WTC11 (cell line): Measurements from ENCODE around the gene ATP6AP1. TPM values are rescaled to one million over a fixed set of nuclear protein-coding genes. Genes with fewer than 3 reads are reported as not detected.

Source experiments
- ATAC-seq: fragments of 200-7000 bp; cut with Tn5 transposase; 2 replicates; pipeline ENCODE4 v1.10.0; 2021; ENCODE audit warnings: mild to moderate bottlenecking, moderate library complexity
- CTCF ChIA-PET: fragments of 300-600 bp; sonication (Branson Sonifier 250); formaldehyde crosslinking; loops from one replicate; lab custom pipeline; 2021; ENCODE audit warnings: antibody characterized with exemption; lab: Charles Lee
- POLR2A ChIA-PET: fragments of 350-600 bp; sonication (Branson Sonifier 250); formaldehyde crosslinking; loops from one replicate; lab custom pipeline; 2021; ENCODE audit warnings: antibody characterized with exemption; lab: Charles Lee
- DNase-seq: peaks from one replicate; pipeline ENCODE4 v3.0.0; 2021; ENCODE audit warnings: low spot score
- H3K27ac Mint-ChIP-seq: 2 replicates; pipeline ENCODE4 v1.8.0; 2021; ENCODE audit warnings: mixed read lengths
- H3K27me3 Mint-ChIP-seq: 2 replicates; pipeline ENCODE4 v1.8.0; 2021; ENCODE audit warnings: low read depth, mild to moderate bottlenecking, moderate library complexity, mixed read lengths
- H3K36me3 Mint-ChIP-seq: 2 replicates; pipeline ENCODE4 v1.8.0; 2021; ENCODE audit warnings: mixed read lengths
- H3K4me1 Mint-ChIP-seq: 2 replicates; pipeline ENCODE4 v1.8.0; 2022; ENCODE audit warnings: mixed read lengths
- H3K4me3 Mint-ChIP-seq: 2 replicates; pipeline ENCODE4 v1.8.0; 2021; ENCODE audit warnings: mild to moderate bottlenecking, moderate library complexity, mixed read lengths
- H3K9me3 Mint-ChIP-seq: 2 replicates; pipeline ENCODE4 v1.8.0; 2021; ENCODE audit warnings: mixed read lengths
- FOXJ3 ChIP-seq: sonication (generic); formaldehyde crosslinking; IDR thresholded peaks from 2 replicates; pipeline ENCODE4 v1.9.0; 2021; ENCODE audit warnings: missing genetic modification reagents, mild to moderate bottlenecking, borderline replicate concordance
- FOXK1 ChIP-seq: sonication (generic); formaldehyde crosslinking; IDR thresholded peaks from 2 replicates; pipeline ENCODE4 v1.8.0; 2022; ENCODE audit warnings: mild to moderate bottlenecking, moderate library complexity, missing genetic modification reagents
- MYBL2 ChIP-seq: sonication (generic); formaldehyde crosslinking; IDR thresholded peaks from 2 replicates; pipeline ENCODE4 v1.8.1; 2023; ENCODE audit warnings: mild to moderate bottlenecking, moderate library complexity, missing genetic modification reagents
- NFYB ChIP-seq: sonication (generic); formaldehyde crosslinking; conservative IDR thresholded peaks from 2 replicates; pipeline ENCODE4 v1.8.0; 2022; ENCODE audit warnings: low read depth, missing genetic modification reagents
- TEAD1 ChIP-seq: sonication (generic); formaldehyde crosslinking; IDR thresholded peaks from 2 replicates; pipeline ENCODE4 v1.8.0; 2022; ENCODE audit warnings: mild to moderate bottlenecking, missing genetic modification reagents
- ZBTB21 ChIP-seq: sonication (generic); formaldehyde crosslinking; IDR thresholded peaks from 2 replicates; pipeline ENCODE4 v1.8.1; 2023; ENCODE audit warnings: mild to moderate bottlenecking, missing genetic modification reagents, borderline replicate concordance
- ZNF232 ChIP-seq: sonication (generic); formaldehyde crosslinking; IDR thresholded peaks from 2 replicates; pipeline ENCODE4 v1.8.0; 2022; ENCODE audit warnings: mild to moderate bottlenecking, missing genetic modification reagents
- ZNF263 ChIP-seq: sonication (generic); formaldehyde crosslinking; IDR thresholded peaks from 2 replicates; pipeline ENCODE4 v1.8.1; 2022; ENCODE audit warnings: low read depth, mild to moderate bottlenecking, moderate library complexity, missing genetic modification reagents
- total RNA-seq: library from RNA; stranded (reverse); gene quantifications from 3 replicates; pipeline ENCODE4 v1.2.3, GENCODE V29; 2021
- TF ChIP-seq, protein P1 (sequence below): fragments of 250-450 bp; sonication (Bioruptor Pico); IDR thresholded peaks from 2 replicates; pipeline ENCODE4 v1.9.0; 2021; ENCODE audit warnings: mild to moderate bottlenecking, borderline replicate concordance
- TF ChIP-seq, protein P2 (sequence below): sonication (generic); formaldehyde crosslinking; IDR thresholded peaks from 2 replicates; pipeline ENCODE4 v1.8.0; 2023; ENCODE audit warnings: missing genetic modification reagents
- TF ChIP-seq, protein P3 (sequence below): sonication (generic); formaldehyde crosslinking; conservative IDR thresholded peaks from 2 replicates; pipeline ENCODE4 v1.8.1; 2023; ENCODE audit warnings: mild to moderate bottlenecking, low read depth, missing genetic modification reagents, moderate library complexity
- TF ChIP-seq, protein P4 (sequence below): fragments of 250-450 bp; sonication (Bioruptor Pico); IDR thresholded peaks from 2 replicates; pipeline ENCODE4 v1.9.0; 2021; ENCODE audit warnings: mild to moderate bottlenecking
- TF ChIP-seq, protein P5 (sequence below): fragments of 250-450 bp; sonication (Bioruptor Pico); IDR thresholded peaks from 2 replicates; pipeline ENCODE4 v2.1.2; 2022; ENCODE audit warnings: mild to moderate bottlenecking, moderate library complexity
- TF ChIP-seq, protein P6 (sequence below): sonication (generic); formaldehyde crosslinking; IDR thresholded peaks from 2 replicates; pipeline ENCODE4 v1.8.1; 2023; ENCODE audit warnings: mild to moderate bottlenecking, missing genetic modification reagents, moderate library complexity
- TF ChIP-seq, protein P7 (sequence below): sonication (generic); formaldehyde crosslinking; IDR thresholded peaks from 2 replicates; pipeline ENCODE4 v1.8.1; 2022; ENCODE audit warnings: mild to moderate bottlenecking, moderate library complexity, missing genetic modification reagents
- TF ChIP-seq, protein P8 (sequence below): sonication (generic); formaldehyde crosslinking; IDR thresholded peaks from 2 replicates; pipeline ENCODE4 v1.8.1; 2022; ENCODE audit warnings: missing genetic modification reagents, borderline replicate concordance

ATP6AP1 gene
- total RNA-seq, 1 experiment from 2014 or later = 43.9 TPM

DNA sequence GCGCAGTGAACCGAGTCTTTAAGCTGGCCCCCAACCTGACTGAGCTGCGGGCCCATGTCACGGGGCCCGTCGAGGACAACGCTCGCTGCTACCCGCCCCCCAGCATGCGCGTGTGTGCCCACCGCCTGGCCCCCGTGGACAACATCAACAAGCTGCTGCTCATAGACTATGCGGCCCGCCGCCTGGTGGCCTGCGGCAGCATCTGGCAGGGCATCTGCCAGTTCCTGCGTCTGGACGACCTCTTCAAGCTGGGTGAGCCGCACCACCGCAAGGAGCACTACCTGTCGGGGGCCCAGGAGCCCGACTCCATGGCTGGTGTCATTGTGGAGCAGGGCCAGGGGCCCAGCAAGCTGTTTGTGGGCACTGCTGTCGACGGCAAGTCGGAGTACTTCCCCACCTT, 31.8 kb downstream of the ATP6AP1 start (continued):
- TF ChIP-seq NFYB (CRISPR knock-in tag) = no peak
- TF ChIP-seq, protein P1, sequence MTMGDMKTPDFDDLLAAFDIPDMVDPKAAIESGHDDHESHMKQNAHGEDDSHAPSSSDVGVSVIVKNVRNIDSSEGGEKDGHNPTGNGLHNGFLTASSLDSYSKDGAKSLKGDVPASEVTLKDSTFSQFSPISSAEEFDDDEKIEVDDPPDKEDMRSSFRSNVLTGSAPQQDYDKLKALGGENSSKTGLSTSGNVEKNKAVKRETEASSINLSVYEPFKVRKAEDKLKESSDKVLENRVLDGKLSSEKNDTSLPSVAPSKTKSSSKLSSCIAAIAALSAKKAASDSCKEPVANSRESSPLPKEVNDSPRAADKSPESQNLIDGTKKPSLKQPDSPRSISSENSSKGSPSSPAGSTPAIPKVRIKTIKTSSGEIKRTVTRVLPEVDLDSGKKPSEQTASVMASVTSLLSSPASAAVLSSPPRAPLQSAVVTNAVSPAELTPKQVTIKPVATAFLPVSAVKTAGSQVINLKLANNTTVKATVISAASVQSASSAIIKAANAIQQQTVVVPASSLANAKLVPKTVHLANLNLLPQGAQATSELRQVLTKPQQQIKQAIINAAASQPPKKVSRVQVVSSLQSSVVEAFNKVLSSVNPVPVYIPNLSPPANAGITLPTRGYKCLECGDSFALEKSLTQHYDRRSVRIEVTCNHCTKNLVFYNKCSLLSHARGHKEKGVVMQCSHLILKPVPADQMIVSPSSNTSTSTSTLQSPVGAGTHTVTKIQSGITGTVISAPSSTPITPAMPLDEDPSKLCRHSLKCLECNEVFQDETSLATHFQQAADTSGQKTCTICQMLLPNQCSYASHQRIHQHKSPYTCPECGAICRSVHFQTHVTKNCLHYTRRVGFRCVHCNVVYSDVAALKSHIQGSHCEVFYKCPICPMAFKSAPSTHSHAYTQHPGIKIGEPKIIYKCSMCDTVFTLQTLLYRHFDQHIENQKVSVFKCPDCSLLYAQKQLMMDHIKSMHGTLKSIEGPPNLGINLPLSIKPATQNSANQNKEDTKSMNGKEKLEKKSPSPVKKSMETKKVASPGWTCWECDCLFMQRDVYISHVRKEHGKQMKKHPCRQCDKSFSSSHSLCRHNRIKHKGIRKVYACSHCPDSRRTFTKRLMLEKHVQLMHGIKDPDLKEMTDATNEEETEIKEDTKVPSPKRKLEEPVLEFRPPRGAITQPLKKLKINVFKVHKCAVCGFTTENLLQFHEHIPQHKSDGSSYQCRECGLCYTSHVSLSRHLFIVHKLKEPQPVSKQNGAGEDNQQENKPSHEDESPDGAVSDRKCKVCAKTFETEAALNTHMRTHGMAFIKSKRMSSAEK = no peak
- TF ChIP-seq MYBL2 = no peak
- TF ChIP-seq FOXK1 (CRISPR knock-in tag) = no peak

DNA sequence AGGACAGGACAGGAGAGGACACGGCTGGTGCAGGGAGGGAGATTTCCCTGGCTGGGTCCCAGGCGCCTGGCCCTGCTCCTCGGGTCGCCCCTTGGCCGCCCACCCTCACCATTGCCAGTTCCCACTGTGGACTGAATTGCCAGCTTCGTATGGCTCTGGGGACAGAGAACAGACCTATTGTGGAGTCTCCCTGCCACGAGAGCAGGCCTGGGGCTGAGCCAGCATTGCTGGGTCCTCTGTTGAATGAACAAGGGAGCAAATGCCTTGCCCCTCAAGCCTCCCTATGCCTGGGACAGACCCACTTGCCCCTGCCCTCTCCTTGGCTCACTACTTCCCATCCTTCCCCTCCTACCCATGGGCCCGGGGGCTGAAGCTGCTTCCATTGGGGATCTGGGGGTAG, 33.9 kb downstream of the ATP6AP1 start:
- no peaks in the 10 kb centered on the region for H3K9me3 Mint-ChIP-seq
- no peaks in the 10 kb centered on the region for H3K36me3 Mint-ChIP-seq
- ChIA-PET POLR2A (interaction anchor here (0.6 kb wide), 1 partner anchor 31 kb away, joined by 3 read pairs; no protein-coding TSS in a partner anchor), CTCF (no interaction called here)
- DNase-seq (no peak), ATAC-seq (no peak)
- no peaks in the 10 kb centered on the region for H3K4me1 Mint-ChIP-seq
- H3K27ac Mint-ChIP-seq = no peak overlapping the region
- H3K4me3 Mint-ChIP-seq = no peak overlapping the region
- TF ChIP-seq FOXK1 (CRISPR knock-in tag) = no peak
- TF ChIP-seq, protein P2, sequence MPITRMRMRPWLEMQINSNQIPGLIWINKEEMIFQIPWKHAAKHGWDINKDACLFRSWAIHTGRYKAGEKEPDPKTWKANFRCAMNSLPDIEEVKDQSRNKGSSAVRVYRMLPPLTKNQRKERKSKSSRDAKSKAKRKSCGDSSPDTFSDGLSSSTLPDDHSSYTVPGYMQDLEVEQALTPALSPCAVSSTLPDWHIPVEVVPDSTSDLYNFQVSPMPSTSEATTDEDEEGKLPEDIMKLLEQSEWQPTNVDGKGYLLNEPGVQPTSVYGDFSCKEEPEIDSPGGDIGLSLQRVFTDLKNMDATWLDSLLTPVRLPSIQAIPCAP (CRISPR knock-in tag) = no peak
- TF ChIP-seq, protein P3, sequence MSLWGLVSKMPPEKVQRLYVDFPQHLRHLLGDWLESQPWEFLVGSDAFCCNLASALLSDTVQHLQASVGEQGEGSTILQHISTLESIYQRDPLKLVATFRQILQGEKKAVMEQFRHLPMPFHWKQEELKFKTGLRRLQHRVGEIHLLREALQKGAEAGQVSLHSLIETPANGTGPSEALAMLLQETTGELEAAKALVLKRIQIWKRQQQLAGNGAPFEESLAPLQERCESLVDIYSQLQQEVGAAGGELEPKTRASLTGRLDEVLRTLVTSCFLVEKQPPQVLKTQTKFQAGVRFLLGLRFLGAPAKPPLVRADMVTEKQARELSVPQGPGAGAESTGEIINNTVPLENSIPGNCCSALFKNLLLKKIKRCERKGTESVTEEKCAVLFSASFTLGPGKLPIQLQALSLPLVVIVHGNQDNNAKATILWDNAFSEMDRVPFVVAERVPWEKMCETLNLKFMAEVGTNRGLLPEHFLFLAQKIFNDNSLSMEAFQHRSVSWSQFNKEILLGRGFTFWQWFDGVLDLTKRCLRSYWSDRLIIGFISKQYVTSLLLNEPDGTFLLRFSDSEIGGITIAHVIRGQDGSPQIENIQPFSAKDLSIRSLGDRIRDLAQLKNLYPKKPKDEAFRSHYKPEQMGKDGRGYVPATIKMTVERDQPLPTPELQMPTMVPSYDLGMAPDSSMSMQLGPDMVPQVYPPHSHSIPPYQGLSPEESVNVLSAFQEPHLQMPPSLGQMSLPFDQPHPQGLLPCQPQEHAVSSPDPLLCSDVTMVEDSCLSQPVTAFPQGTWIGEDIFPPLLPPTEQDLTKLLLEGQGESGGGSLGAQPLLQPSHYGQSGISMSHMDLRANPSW (CRISPR knock-in tag) = no peak
- TF ChIP-seq, protein P4, sequence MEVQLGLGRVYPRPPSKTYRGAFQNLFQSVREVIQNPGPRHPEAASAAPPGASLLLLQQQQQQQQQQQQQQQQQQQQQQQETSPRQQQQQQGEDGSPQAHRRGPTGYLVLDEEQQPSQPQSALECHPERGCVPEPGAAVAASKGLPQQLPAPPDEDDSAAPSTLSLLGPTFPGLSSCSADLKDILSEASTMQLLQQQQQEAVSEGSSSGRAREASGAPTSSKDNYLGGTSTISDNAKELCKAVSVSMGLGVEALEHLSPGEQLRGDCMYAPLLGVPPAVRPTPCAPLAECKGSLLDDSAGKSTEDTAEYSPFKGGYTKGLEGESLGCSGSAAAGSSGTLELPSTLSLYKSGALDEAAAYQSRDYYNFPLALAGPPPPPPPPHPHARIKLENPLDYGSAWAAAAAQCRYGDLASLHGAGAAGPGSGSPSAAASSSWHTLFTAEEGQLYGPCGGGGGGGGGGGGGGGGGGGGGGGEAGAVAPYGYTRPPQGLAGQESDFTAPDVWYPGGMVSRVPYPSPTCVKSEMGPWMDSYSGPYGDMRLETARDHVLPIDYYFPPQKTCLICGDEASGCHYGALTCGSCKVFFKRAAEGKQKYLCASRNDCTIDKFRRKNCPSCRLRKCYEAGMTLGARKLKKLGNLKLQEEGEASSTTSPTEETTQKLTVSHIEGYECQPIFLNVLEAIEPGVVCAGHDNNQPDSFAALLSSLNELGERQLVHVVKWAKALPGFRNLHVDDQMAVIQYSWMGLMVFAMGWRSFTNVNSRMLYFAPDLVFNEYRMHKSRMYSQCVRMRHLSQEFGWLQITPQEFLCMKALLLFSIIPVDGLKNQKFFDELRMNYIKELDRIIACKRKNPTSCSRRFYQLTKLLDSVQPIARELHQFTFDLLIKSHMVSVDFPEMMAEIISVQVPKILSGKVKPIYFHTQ (CRISPR knock-in tag) = no peak
- no peak for TF ChIP-seq FOXJ3 (CRISPR knock-in tag)
- TF ChIP-seq ZNF263 = no peak
- TF ChIP-seq TEAD1 (CRISPR knock-in tag) = no peak
- peaks cover under 1% of the 10 kb centered on the region; the same call in 1 of the 2 replicates for H3K27me3 Mint-ChIP-seq

DNA sequence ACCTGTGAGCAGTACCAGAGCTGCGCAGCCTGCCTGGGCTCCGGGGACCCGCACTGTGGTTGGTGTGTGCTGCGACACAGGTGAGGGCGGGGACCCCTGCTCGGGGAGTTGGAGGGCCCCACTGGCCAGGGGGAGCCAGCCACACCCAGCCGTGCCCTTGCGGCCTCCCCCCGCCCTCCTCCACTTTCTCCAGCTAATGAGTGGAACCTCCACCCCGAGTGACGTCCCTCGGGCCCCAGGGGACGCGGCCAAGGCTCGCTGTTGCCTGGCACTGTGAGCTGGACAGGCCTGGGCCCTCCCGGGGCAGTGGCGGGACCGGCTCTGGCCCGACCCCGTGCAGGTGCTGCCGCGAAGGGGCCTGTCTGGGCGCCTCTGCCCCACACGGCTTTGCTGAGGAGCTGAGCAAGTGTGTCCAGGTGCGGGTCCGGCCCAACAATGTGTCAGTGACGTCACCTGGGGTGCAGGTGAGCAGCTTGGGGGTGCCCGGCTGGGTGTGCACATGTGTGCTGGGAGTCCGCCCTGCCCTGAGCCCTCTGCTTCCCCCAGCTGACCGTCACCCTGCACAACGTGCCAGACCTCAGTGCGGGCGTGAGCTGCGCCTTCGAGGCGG, 35.2 kb downstream of the ATP6AP1 start:
- H3K27me3 Mint-ChIP-seq = no peaks in the 10 kb centered on the region
- H3K27ac Mint-ChIP-seq = no peak overlapping the region
- DNase-seq = no peak
- H3K36me3 Mint-ChIP-seq = no peaks in the 10 kb centered on the region
- ChIA-PET CTCF (interaction anchor here (0.7 kb wide), 1 partner anchor 64 kb away, joined by 3 read pairs; no protein-coding TSS in a partner anchor), POLR2A (no interaction called here)
- no peak overlapping the region for H3K4me3 Mint-ChIP-seq
- ATAC-seq = no peak
- H3K4me1 Mint-ChIP-seq = no peaks in the 10 kb centered on the region
- no peaks in the 10 kb centered on the region for H3K9me3 Mint-ChIP-seq
- TF ChIP-seq, protein P5, sequence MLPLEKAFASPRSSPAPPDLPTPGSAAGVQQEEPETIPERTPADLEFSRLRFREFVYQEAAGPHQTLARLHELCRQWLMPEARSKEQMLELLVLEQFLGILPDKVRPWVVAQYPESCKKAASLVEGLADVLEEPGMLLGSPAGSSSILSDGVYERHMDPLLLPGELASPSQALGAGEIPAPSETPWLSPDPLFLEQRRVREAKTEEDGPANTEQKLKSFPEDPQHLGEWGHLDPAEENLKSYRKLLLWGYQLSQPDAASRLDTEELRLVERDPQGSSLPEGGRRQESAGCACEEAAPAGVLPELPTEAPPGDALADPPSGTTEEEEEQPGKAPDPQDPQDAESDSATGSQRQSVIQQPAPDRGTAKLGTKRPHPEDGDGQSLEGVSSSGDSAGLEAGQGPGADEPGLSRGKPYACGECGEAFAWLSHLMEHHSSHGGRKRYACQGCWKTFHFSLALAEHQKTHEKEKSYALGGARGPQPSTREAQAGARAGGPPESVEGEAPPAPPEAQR (CRISPR knock-in tag) = no peak
- TF ChIP-seq ZNF263 (no peak), ZBTB21 (CRISPR knock-in tag) (no peak), ZNF232 (CRISPR knock-in tag) (no peak)
- TF ChIP-seq, protein P6, sequence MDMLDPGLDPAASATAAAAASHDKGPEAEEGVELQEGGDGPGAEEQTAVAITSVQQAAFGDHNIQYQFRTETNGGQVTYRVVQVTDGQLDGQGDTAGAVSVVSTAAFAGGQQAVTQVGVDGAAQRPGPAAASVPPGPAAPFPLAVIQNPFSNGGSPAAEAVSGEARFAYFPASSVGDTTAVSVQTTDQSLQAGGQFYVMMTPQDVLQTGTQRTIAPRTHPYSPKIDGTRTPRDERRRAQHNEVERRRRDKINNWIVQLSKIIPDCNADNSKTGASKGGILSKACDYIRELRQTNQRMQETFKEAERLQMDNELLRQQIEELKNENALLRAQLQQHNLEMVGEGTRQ (CRISPR knock-in tag) = no peak
- TF ChIP-seq, protein P7, sequence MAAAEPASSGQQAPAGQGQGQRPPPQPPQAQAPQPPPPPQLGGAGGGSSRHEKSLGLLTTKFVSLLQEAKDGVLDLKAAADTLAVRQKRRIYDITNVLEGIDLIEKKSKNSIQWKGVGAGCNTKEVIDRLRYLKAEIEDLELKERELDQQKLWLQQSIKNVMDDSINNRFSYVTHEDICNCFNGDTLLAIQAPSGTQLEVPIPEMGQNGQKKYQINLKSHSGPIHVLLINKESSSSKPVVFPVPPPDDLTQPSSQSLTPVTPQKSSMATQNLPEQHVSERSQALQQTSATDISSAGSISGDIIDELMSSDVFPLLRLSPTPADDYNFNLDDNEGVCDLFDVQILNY (CRISPR knock-in tag) = no peak
- TF ChIP-seq, protein P8, sequence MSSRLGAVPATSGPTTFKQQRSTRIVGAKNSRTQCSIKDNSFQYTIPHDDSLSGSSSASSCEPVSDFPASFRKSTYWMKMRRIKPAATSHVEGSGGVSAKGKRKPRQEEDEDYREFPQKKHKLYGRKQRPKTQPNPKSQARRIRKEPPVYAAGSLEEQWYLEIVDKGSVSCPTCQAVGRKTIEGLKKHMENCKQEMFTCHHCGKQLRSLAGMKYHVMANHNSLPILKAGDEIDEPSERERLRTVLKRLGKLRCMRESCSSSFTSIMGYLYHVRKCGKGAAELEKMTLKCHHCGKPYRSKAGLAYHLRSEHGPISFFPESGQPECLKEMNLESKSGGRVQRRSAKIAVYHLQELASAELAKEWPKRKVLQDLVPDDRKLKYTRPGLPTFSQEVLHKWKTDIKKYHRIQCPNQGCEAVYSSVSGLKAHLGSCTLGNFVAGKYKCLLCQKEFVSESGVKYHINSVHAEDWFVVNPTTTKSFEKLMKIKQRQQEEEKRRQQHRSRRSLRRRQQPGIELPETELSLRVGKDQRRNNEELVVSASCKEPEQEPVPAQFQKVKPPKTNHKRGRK (CRISPR knock-in tag) = no peak
